ENCODE results near the gene ZNF292.

GRCh38 chr6:87244380-87244779, 89.0 kb downstream of the ZNF292 start:
- TF ChIP-seq, protein P1, sequence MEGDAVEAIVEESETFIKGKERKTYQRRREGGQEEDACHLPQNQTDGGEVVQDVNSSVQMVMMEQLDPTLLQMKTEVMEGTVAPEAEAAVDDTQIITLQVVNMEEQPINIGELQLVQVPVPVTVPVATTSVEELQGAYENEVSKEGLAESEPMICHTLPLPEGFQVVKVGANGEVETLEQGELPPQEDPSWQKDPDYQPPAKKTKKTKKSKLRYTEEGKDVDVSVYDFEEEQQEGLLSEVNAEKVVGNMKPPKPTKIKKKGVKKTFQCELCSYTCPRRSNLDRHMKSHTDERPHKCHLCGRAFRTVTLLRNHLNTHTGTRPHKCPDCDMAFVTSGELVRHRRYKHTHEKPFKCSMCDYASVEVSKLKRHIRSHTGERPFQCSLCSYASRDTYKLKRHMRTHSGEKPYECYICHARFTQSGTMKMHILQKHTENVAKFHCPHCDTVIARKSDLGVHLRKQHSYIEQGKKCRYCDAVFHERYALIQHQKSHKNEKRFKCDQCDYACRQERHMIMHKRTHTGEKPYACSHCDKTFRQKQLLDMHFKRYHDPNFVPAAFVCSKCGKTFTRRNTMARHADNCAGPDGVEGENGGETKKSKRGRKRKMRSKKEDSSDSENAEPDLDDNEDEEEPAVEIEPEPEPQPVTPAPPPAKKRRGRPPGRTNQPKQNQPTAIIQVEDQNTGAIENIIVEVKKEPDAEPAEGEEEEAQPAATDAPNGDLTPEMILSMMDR (IDR thresholded peaks at IDR 0.05): no peak
- no peak for TF ChIP-seq POLR2A (IDR thresholded peaks at IDR 0.05)

Data from esophagus squamous epithelium (tissue), 4 donors.